GM19328 (cell line): ENCODE results near the gene EFNB2.

Source experiments
- ATAC-seq: cut with Tn5 transposase; IDR thresholded peaks from one replicate; pipeline ENCODE4 v1.9.1; 2021; ENCODE audit warnings: mild to moderate bottlenecking, moderate library complexity; ENCODE audit not compliant: unreplicated experiment

The EFNB2 gene

DNA sequence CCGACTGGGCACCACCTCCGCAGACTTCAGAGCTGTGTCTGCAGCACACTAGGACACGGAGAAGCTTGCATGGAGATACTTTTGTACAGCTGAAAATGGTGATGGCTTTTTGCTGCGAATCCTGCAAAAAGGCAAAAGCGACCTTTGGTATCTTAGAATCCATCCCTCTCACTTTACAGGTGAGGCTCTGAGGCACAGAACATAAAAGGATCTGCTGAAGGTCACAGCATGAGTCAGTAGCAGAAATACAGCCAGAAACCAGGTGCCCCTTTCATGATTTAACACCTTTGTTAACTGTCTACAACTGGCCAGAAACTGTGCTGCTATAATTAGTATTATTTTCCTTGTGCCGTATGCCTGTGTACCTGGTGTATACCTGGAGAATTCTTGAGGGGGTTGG, 48.3 kb downstream of the EFNB2 start:
- no peak for ATAC-seq

DNA sequence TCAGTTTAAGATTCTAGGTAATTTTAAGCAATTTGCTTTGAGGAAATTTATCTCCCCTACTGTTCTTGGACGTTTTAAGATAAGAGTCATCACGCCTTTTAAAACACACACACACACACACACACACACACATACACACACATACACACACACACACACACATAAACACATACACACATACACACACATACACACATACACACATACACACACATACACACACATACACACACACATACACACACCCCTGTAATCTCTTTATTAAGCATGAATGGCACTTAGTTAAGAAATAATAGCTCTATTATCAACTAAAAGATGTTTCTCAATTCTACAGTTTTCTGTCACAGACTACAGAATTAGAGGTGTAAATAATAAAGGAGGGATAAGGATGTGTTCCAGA, 49.2 kb downstream of the EFNB2 start:
- ATAC-seq = no peak

DNA sequence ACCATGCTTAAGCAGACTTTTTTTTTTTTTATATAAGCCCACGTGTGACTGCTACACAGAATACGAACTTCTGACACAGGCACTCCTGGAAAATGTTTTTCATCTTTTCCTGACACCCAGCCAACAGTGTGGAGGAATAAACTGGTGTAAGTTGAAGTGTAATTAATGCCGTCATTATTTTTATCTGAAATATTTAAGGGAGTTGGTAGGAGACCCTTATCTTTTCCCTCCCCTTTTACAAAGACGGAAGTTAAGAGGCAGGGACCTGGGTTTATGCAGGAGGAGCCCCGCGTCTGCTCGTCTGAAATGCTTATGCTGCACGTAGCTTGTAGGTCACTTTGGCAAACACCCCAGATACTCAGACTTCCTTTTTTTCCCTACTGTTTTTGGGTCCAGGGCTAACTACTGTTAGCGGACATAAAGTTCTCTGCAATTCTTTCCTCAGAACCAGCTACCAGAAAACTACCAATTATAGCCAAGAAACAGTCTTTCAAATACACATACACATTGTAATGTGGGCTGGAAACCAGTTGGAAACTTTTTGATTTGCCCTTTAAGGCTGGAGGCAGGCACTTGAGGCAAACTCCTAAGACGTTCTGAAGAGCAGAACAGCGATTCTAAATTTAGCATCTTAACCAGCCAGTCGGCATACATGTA, 50.8 kb downstream of the EFNB2 start:
- ATAC-seq = no peak

DNA sequence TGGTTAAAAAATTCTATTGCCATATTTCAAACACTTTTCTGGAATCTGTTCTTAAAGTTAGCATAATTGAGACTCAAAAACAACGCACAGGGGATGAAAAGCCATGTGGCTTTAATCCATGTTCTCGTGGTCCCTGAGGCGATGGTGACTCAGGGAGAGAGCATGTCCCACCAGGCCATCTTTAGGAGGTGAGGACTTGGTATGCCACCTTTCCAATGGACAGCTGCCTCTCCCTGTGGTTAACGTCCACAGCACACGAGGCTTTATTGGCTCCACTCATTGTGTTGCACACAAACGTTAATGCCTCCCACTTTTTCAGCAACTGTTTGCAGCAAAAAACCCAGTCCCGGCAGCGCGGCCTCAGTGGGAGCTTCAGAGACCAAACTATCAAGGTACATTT, 51.4 kb downstream of the EFNB2 start:
- ATAC-seq = no peak

DNA sequence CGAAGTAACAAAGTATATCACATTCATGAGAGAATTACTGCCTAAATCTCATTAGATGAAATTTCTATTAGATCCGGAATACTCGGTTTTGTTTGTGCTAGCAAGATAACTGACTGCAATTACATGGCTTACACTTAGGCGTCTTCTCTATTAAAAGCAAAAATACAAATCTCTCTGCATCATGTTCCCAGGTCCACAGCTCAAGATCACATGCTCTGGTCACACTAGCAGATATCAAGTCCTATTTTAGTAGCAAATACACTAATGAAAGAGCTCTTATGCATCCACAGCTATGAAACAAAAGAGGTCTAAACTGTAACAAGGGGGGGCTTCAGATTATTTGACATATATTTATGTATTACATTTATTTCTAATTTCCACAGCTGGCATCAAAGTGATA, 53.5 kb downstream of the EFNB2 start:
- ATAC-seq = no peak

DNA sequence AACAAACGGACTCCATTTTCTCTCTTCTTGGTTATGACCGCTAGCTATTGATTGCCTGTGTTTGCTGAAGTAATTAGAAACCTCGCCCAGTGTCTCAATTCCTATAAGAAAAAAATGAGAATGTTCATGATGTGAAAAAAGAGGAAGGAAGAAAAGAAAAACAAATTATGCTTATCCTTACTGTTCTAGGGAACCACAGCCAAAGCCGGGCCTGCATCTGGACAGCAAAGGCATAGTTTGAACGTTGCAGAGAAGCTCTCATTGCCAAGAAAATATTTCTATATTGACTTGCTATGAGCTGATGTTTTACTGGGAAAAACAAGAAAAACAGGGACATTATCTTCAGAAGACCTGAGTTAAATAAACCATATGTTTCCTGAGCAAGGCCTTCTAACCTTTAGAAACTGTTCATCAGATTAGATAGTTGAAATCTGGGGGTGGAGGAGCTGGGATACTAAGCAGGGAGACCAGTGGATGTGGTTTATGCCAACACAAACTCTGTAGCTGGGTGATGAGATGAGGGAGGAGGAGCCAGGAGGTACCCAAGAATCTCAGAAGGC, 55.0 kb downstream of the EFNB2 start:
- no peak for ATAC-seq

DNA sequence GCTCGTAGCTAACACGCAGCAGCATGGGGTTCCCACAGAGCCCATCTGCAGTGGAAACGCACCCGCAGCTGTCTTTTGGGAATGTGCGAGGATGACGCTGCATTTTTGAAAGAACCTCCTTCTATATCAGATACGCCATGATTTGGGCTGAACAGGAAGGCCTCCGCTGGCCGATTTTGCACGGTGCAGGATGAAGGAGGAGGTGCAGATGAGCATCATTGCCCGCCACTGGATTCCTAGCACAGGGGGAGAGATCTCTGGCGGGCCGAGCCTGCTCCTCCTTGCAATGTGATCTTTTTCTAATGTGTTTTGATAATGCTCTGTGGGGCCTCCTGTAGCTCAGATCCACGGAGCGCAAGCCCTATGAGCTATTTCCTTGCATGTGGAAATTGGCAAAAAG, 55.5 kb downstream of the EFNB2 start:
- no peak for ATAC-seq

DNA sequence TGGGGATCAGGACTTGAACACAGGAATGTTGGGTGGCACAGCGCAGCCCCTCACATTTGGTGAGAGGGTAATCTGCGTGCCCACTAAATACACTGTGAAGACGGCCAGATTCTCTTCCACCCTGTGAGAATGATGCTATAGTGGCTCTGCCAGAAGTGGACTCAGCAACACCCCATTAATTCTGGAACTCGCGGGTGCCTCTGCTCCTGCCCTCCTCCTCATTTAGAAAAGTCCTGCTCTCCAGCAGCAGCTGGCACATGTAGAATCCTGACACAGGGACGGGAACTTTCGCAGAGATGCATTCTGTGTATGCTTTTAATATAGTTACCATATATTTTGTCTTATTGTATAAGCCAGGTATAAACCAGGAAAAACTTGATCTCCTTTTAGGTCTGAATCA, 57.3 kb downstream of the EFNB2 start:
- ATAC-seq = no peak

DNA sequence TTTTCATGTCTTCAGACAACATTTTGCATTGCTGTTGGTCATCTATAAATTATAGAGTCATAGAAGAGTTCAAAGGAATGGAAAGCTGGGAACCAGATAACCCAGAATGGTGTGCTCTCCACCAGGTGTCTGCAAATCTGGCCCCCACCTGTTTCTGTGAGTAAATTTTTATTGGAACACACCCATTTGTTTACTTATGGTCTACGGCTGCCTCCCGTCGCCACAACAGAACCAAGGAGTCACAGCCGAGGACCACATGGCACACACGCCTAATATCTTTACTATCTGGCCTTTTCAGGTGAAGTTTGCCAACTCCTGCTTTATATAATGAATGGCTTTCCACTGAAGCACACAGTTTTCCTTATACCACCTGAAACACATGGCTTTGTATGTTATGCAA, 58.2 kb downstream of the EFNB2 start:
- no peak for ATAC-seq

DNA sequence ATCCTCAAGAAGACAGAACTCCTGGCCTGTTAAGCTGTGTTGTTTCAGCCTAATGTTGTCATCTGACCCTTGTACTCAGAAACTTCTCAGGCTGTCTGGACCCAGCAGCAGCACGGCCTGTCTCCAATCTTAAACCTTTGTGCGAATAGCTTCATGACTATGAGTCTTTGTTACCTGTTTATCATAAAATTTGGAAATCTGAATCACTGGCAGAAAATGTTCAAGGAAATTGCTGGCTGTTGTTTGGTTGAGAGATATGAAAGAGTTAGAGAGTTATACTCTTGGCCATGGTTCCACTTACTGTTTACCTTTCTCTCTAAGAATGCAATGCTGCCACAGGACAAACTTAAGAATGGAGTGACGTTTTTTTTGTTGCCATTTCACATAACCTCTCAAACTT, 59.6 kb downstream of the EFNB2 start:
- no peak for ATAC-seq

DNA sequence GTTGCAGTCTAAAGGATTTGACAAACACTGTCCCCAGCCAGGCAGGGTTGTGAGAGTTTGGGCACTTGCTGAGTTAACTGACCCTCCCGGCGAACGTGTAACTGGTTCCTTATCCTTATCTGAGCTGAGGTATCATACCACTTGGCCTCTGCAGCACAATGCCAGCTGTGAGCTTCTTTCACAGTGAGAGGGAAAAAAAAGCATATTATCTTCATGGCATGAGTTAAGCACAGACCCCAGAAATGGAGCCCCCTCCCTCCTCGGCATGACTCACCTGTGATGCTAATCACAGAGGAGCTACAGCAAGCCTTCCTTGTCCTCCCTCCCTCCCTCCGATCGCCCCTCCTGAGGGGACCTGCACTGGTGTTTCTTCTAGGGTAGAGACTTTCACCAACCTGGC, 60.5 kb downstream of the EFNB2 start:
- ATAC-seq = no peak

DNA sequence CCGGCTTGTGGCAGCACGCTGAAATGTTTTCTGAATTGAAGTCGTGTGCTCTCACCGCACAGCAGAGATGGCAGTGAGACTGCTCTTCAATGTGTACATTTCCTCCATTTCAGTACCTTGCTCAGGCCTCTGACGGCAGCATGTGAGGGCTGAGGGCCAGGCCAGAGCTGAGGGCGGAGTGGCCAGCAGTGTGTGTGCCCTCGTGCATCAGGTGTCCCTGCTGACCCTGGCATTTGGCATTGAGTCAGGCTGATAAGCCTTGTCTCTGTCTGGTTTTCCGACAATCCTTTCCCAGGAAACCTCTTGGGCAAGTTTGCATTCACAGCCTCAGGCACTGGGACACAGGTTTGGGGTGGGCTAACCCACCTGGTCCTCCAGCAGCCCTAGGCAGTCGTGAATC, 62.3 kb downstream of the EFNB2 start:
- ATAC-seq = no peak

DNA sequence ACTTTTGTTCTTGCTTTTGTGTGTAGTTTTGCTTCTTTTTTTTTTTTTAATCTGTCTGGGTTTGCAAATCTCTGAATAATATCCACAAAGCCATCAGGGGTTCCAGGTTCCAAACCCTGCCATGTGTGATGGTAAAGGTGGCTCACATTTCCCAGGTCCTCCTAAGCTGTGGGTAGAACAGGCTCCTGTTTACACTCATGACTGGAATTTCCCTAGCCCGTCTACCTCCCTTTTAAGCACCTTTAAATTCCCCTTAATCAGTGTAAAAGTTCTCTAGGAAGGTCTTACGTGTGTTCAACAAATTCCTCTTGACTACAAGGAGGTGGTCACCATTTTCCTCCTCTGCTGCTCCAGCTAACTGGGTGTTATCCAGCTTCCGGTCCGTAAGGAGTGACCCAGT, 62.8 kb downstream of the EFNB2 start:
- ATAC-seq = no peak

DNA sequence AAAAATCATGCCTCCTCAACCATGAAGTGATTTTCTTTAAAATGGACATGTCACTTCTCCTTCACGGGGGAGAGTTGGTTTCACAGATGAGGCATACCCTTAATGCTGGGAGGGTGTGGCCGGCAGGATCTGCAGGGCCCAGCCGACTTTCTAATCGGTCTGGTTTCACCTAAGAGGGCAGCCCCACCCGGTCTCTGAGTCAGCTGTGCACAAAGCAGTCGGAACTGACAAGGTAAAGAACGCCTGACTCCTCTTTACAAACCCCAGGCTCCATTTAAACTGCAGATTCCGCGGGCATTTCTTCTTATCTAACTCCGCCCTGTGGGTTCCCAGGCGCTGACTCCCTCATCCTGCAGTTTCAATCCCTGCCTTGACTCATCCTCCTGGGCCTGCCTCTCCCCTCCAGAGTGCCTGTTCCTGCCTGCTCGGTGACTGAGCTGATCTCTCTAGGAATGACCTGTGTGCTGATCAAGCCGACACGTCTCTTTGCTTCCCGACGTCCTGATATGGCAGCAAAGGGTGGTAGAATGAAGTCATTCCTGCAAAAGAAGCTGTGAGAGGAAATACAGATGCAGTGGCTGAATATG, 63.4 kb downstream of the EFNB2 start:
- no peak for ATAC-seq

DNA sequence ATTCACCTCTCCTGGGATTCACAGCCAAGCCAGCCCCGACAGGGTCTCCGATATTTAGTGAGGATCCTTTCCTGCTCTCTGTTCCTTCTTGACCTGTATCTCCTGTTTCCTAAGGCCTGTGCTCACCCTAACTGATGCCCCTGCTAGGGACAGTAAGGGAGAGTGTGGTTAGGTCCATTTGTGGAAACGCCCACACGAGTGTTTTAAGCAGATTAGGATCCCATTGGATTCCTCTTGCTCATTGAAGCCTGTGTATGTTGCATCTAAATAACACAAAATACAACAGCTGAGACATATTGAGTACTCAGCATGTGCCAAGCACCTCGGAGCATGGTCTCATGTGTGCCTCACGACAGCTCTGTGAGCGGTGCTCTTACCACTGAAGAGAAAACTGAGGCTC, 64.9 kb downstream of the EFNB2 start:
- no peak for ATAC-seq

DNA sequence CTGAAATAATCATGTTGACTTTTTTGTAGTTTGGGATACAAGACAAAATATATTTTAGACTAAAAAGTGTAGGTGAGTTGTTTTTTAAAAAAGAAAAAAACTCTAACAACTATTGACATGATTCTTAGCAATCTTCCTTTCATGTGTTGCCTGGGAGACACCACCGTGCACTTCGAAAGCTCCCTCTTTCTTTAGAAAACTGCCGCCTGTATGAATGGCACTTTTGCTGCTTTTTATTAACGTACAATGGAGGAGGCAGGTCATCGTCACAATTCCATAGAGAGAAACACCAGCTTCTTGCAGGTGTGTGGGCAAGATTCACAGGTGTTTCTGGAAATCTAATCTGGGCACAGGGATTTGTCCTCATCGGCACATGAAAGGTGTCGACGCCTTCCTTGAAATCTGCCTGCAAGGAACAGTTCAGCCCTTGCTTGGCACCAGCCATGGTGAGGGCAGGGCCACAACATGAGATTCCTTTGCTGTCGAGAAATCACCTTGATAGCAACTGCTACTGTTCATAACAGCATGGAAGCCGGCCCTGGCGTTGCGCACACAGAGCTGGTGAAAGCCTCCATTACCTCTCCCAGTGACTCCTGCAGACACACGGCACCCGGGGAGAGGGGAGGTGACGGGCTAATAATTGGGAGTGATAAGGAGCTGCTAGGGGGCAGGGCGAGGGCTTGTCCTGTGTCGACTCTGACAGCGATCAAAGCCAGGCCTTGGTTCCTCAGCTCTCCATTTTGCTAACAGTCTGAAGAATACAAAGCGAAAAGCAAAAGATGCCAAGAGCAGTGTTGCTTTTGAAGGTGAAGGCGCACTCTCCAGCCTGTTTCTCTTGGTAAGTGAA, 66.5 kb downstream of the EFNB2 start:
- no peak for ATAC-seq

DNA sequence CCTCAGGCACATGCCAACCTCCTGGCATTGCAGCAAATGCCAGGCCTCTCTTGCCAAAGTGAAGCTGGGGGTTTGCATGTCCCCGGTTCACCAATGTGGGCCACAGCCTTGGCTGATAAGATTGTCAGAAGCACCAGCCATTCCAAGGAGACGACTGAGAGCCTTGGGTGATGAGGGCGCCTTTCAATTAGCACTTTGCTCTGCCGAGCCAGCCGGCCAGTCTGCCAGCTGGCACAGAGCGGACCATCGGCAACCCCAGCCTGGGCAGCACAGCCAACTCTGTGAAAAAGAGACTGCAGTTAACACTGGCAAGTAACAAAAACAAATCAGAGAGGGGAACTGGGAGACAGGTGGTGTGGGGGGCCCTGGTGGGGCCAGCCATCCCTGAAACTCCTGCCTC, 67.3 kb downstream of the EFNB2 start:
- no peak for ATAC-seq

DNA sequence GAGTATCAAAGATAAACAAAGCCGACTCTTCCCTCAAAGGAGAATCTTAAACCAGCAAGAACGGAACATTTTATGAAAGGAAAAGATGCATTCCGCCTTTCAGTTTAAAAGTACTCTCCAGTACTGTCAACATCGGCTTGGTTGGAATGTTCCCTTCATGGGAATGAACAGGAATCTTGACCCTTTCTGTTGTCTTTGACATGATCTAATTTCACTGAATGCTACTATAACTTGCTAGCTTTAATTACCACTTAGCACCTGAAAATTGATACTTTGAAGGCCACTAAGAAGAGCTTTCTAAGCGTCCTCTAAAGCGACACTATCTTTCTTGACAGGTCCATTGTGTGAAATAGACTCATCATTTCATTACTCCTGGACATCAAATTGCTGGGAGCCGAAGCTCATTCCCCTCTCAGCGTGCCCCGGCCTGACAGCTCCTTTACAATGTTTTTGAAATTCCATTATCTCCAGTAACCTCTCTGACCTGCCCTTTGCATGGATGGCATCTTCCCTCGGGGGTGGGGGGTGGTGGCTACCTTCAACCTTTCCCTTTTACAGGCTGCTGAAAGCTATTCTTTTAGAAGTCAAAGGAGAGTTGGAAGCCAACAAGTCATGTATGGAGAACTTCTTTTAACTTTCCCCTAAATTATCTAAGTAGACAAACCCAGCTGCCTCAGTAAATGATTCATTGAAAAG, 67.9 kb downstream of the EFNB2 start:
- ATAC-seq = no peak

DNA sequence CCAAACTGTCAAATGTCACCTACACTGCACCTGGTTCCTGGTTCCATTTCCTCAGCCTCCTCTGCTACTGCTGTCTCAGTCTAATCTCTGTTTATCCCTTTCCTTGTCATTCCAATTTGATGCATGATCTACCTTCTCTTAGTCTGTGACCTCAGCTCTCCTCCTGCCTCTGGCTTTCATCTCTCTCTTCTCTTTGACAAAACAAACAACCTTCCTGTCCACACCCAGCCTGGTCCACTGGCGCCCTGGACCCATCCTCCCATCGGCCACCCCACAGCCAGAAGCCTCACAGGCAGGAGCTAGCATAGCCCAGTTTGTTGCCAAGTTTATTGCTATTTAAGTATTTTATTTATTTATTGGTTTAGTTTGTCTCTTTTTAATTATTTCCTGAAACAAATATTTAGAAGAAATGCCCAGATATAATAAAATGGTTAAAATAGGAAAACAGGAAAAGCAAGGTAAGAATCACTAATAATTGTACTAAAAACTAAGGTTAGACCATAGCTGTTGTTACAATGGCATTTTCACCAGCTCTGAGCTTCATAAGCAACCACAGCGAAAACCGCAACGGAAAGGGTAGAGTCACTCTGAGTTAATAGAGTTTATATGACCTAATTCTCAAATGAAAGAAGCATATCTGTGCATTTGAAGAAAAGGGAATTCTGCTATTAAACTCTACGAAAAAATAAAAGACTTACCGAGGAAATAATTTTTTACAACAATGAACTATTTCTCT, 68.6 kb downstream of the EFNB2 start:
- ATAC-seq = no peak

DNA sequence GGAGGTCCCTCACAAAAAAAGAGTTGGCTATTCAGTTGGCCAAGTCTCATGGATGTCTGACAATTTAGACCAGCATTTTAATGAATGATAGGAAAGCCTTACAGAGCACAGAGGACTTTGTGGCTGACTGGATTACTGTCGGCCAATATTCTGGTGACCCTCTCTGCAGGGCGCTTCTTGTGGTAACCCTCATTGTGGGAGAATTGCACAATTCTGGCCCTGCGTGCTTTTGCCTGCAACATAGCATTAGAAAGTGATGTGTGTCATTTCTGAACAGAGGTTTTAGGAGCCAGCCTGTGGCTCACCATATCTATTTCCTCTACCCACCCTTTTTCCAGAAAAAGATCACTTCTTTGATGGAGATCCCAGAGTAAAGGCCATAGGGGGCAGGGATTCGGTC, 71.4 kb downstream of the EFNB2 start:
- ATAC-seq = no peak

DNA sequence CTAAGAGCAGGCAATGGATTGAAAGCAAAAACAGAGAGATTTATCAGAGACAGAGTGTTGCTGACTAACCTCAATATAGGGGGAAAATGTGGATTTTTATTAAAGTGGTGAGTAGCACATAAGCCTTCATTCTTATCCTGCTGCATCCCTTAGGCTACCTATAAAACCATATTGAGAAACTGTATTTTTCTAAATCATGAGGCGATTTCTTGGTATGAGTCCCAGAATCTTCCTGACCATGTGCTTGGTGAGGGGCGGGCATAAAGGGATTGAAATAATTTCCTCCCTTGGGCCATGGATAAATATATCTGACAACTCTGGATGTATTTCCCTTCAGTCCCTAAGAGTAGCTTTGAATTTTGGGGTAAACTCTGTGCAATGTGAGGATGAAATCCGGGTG, 72.8 kb downstream of the EFNB2 start:
- no peak for ATAC-seq
